HepG2 (cell line): Measurements from ENCODE around the gene PCIF1. TPM values are rescaled to one million over a fixed set of nuclear protein-coding genes. Genes with fewer than 3 reads are reported as not detected.

Source experiments
- CCDC6 ChIP-seq: sonication (generic); formaldehyde crosslinking; IDR thresholded peaks from 2 replicates; pipeline ENCODE4 v1.8.1; 2022; ENCODE audit warnings: mild to moderate bottlenecking, missing genetic modification reagents, moderate library complexity
- CEBPG ChIP-seq: IDR thresholded peaks from 2 replicates; pipeline ENCODE4 v1.6.1; 2016
- GABPA ChIP-seq, 2 experiments: IDR thresholded peaks; 2 replicates each; pipeline ENCODE4 v1.6.1; 2011 to 2016; ENCODE audit warnings: low read depth in 2 of 2, low read length in 1 of 2, missing biosample characterization in 1 of 2, missing genetic modification characterization in 1 of 2
- PHF21A ChIP-seq: sonication (generic); formaldehyde crosslinking; IDR thresholded peaks from 2 replicates; pipeline ENCODE4 v1.5.0; 2020; ENCODE audit warnings: mild to moderate bottlenecking, missing genetic modification reagents
- RCOR2 ChIP-seq: IDR thresholded peaks from 2 replicates; pipeline ENCODE4 v1.6.1; 2016; ENCODE audit warnings: missing biosample characterization, missing genetic modification reagents
- SALL2 ChIP-seq: sonication (generic); formaldehyde crosslinking; IDR thresholded peaks from 2 replicates; pipeline ENCODE4 v1.8.1; 2023; ENCODE audit warnings: mild to moderate bottlenecking, missing genetic modification reagents, inconsistent platforms
- SAP130 ChIP-seq: IDR thresholded peaks from 2 replicates; pipeline ENCODE4 v1.6.1; 2016; ENCODE audit warnings: low read depth
- ZFP37 ChIP-seq: sonication (generic); formaldehyde crosslinking; IDR thresholded peaks from 2 replicates; pipeline ENCODE4 v1.4.0; 2020; ENCODE audit warnings: missing genetic modification reagents, borderline replicate concordance
- ZNF24 ChIP-seq: fragments of 450-650 bp; IDR thresholded peaks from 2 replicates; pipeline ENCODE4 v1.6.1; 2017; ENCODE audit warnings: antibody characterized with exemption, mild to moderate bottlenecking
- ZNF44 ChIP-seq: sonication (generic); formaldehyde crosslinking; IDR thresholded peaks from 2 replicates; pipeline ENCODE4 v1.5.1; 2020; ENCODE audit warnings: mild to moderate bottlenecking, missing genetic modification reagents
- ZSCAN12 ChIP-seq: sonication (generic); formaldehyde crosslinking; IDR thresholded peaks from 2 replicates; pipeline ENCODE4 v1.9.0; 2021; ENCODE audit warnings: mild to moderate bottlenecking, missing genetic modification reagents
- polyA plus RNA-seq, 8 experiments: library from polyadenylated mRNA; depleted of rRNA in 3 of 8; stranded (reverse) in 7 of 8; unstranded in 1 of 8; fragments of >200 nt; fragmentation: Illumina TruSeq in 4 of 8; extraction: Trizol in 4 of 8; gene quantifications; 2 replicates each; pipeline versions ENCODE4 v1.2.1 to v1.2.3, GENCODE V29; 2011 to 2016; ENCODE audit warnings: low read depth in 4 of 8, missing spikeins in 1 of 8, mixed read lengths in 1 of 8; ENCODE audit not compliant: insufficient read depth in 1 of 8
- total RNA-seq, 5 experiments: library from RNA; depleted of rRNA; stranded (reverse); fragments of >200 nt; fragmentation: Illumina TruSeq; extraction: Trizol; gene quantifications; 2 replicates each; pipeline ENCODE4 v1.2.3, GENCODE V29; 2016; ENCODE audit warnings: low read depth in 1 of 5
- TF ChIP-seq, protein P1 (sequence below): sonication (generic); formaldehyde crosslinking; IDR thresholded peaks from 2 replicates; pipeline ENCODE4 v1.4.0; 2020; ENCODE audit warnings: missing genetic modification reagents, borderline replicate concordance
- TF ChIP-seq, protein P2 (sequence below): sonication (generic); formaldehyde crosslinking; IDR thresholded peaks from 2 replicates; pipeline ENCODE4 v1.8.0; 2022; ENCODE audit warnings: missing genetic modification reagents, mild to moderate bottlenecking, borderline replicate concordance
- TF ChIP-seq, protein P3 (sequence below): sonication (generic); formaldehyde crosslinking; IDR thresholded peaks from 2 replicates; pipeline ENCODE4 v1.4.0; 2020; ENCODE audit warnings: missing genetic modification reagents
- TF ChIP-seq, protein P4 (sequence below): sonication (generic); formaldehyde crosslinking; conservative IDR thresholded peaks from 2 replicates; pipeline ENCODE4 v1.8.0; 2022; ENCODE audit warnings: mild to moderate bottlenecking, moderate library complexity, missing genetic modification reagents
- TF ChIP-seq, protein P5 (sequence below): sonication (generic); formaldehyde crosslinking; IDR thresholded peaks from 2 replicates; pipeline ENCODE4 v1.8.0; 2022; ENCODE audit warnings: missing genetic modification reagents, mild to moderate bottlenecking, moderate library complexity, borderline replicate concordance

PCIF1 gene
- total and polyA plus RNA-seq, 2 of the 13 experiments (the other 11 are each of a cell fraction or from before 2014, with no cell fraction given), result 20.9 to 24.4 TPM

DNA sequence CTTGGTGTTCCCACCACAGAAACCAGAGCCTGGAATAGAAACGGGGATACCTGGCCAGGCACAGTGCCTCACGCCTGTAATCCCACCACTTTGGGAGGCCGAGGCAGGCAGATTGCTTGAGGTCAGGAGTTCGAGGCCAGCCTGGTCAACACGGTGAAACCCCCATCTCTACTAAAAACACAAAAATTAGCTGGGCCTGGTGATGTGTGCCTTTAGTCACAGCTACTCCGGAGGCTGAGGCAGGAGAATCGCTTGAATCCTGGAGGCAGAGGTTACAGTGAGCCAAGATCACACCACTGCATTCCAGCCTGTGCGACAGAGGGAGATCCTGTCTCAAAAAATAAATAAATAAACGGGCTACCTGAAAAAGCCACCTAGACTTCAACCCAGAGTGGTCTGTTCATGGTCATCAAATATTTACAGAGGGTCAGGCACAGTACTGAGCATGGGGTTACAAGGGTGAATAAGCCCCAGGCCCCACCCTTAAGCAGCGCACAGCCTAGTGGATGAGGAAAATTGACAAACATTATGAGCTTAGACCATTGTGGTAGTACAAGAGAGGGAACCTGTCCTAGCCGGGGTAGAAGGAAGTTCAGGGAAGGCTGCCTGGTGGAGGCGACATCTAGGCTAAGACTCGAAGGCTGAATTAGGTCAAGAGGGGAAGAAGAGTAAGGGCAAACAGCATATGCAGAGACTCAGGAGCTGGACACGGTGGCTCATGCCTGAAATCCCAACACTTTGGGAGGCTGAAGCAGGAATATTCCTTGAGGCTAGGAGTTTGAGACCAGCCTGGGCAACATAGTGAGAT, 7.2 kb upstream of the PCIF1 start (continued):
- TF ChIP-seq, protein P1, sequence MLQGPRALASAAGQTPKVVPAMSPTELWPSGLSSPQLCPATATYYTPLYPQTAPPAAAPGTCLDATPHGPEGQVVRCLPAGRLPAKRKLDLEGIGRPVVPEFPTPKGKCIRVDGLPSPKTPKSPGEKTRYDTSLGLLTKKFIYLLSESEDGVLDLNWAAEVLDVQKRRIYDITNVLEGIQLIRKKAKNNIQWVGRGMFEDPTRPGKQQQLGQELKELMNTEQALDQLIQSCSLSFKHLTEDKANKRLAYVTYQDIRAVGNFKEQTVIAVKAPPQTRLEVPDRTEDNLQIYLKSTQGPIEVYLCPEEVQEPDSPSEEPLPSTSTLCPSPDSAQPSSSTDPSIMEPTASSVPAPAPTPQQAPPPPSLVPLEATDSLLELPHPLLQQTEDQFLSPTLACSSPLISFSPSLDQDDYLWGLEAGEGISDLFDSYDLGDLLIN (CRISPR knock-in tag), result 0 out of 2 replicates have a peak, but pooled peaks have one; percentile 59
- TF ChIP-seq ZSCAN12 (CRISPR knock-in tag) (no peak), GABPA (IDR thresholded peaks at IDR 0.05; ENCODE audit: low read depth, low read length) (no peak), GABPA (CRISPR knock-in tag; IDR thresholded peaks at IDR 0.05; ENCODE audit: low read depth) (peak; percentile 71), SAP130 (peak; percentile 94), ZFP37 (no peak), ZNF24 (no peak), CCDC6 (no peak), CEBPG (peak; percentile 71), SALL2 (CRISPR knock-in tag) (no peak), PHF21A (peak; percentile 99), ZNF44 (CRISPR knock-in tag) (peak; percentile 73), RCOR2 (CRISPR knock-in tag) (peak; percentile 98)
- TF ChIP-seq, protein P2, sequence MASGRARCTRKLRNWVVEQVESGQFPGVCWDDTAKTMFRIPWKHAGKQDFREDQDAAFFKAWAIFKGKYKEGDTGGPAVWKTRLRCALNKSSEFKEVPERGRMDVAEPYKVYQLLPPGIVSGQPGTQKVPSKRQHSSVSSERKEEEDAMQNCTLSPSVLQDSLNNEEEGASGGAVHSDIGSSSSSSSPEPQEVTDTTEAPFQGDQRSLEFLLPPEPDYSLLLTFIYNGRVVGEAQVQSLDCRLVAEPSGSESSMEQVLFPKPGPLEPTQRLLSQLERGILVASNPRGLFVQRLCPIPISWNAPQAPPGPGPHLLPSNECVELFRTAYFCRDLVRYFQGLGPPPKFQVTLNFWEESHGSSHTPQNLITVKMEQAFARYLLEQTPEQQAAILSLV (CRISPR knock-in tag), result peak; percentile 79
- TF ChIP-seq, protein P3, sequence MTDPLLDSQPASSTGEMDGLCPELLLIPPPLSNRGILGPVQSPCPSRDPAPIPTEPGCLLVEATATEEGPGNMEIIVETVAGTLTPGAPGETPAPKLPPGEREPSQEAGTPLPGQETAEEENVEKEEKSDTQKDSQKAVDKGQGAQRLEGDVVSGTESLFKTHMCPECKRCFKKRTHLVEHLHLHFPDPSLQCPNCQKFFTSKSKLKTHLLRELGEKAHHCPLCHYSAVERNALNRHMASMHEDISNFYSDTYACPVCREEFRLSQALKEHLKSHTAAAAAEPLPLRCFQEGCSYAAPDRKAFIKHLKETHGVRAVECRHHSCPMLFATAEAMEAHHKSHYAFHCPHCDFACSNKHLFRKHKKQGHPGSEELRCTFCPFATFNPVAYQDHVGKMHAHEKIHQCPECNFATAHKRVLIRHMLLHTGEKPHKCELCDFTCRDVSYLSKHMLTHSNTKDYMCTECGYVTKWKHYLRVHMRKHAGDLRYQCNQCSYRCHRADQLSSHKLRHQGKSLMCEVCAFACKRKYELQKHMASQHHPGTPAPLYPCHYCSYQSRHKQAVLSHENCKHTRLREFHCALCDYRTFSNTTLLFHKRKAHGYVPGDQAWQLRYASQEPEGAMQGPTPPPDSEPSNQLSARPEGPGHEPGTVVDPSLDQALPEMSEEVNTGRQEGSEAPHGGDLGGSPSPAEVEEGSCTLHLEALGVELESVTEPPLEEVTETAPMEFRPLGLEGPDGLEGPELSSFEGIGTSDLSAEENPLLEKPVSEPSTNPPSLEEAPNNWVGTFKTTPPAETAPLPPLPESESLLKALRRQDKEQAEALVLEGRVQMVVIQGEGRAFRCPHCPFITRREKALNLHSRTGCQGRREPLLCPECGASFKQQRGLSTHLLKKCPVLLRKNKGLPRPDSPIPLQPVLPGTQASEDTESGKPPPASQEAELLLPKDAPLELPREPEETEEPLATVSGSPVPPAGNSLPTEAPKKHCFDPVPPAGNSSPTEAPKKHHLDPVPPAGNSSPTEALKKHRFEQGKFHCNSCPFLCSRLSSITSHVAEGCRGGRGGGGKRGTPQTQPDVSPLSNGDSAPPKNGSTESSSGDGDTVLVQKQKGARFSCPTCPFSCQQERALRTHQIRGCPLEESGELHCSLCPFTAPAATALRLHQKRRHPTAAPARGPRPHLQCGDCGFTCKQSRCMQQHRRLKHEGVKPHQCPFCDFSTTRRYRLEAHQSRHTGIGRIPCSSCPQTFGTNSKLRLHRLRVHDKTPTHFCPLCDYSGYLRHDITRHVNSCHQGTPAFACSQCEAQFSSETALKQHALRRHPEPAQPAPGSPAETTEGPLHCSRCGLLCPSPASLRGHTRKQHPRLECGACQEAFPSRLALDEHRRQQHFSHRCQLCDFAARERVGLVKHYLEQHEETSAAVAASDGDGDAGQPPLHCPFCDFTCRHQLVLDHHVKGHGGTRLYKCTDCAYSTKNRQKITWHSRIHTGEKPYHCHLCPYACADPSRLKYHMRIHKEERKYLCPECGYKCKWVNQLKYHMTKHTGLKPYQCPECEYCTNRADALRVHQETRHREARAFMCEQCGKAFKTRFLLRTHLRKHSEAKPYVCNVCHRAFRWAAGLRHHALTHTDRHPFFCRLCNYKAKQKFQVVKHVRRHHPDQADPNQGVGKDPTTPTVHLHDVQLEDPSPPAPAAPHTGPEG (CRISPR knock-in tag), result 0 out of 2 replicates have a peak, but pooled peaks have one; percentile 18
- TF ChIP-seq, protein P4, sequence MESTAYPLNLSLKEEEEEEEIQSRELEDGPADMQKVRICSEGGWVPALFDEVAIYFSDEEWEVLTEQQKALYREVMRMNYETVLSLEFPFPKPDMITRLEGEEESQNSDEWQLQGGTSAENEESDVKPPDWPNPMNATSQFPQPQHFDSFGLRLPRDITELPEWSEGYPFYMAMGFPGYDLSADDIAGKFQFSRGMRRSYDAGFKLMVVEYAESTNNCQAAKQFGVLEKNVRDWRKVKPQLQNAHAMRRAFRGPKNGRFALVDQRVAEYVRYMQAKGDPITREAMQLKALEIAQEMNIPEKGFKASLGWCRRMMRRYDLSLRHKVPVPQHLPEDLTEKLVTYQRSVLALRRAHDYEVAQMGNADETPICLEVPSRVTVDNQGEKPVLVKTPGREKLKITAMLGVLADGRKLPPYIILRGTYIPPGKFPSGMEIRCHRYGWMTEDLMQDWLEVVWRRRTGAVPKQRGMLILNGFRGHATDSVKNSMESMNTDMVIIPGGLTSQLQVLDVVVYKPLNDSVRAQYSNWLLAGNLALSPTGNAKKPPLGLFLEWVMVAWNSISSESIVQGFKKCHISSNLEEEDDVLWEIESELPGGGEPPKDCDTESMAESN (CRISPR knock-in tag), result peak; percentile 83; the same call in 1 of the 2 replicates
- TF ChIP-seq, protein P5, sequence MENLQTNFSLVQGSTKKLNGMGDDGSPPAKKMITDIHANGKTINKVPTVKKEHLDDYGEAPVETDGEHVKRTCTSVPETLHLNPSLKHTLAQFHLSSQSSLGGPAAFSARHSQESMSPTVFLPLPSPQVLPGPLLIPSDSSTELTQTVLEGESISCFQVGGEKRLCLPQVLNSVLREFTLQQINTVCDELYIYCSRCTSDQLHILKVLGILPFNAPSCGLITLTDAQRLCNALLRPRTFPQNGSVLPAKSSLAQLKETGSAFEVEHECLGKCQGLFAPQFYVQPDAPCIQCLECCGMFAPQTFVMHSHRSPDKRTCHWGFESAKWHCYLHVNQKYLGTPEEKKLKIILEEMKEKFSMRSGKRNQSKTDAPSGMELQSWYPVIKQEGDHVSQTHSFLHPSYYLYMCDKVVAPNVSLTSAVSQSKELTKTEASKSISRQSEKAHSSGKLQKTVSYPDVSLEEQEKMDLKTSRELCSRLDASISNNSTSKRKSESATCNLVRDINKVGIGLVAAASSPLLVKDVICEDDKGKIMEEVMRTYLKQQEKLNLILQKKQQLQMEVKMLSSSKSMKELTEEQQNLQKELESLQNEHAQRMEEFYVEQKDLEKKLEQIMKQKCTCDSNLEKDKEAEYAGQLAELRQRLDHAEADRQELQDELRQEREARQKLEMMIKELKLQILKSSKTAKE (CRISPR knock-in tag), result peak; percentile 96
